K562 (cell line): ENCODE data around the gene SYNGR4. TPM values are rescaled to one million over a fixed set of nuclear protein-coding genes. Genes with fewer than 3 reads are reported as not detected.

Experiments
- CBFA2T3 ChIP-seq: fragments of 450-650 bp; IDR thresholded peaks from 2 replicates; pipeline ENCODE4 v1.6.1; 2017
- CCAR2 ChIP-seq: fragments of 200-400 bp; formaldehyde crosslinking; IDR thresholded peaks from 2 replicates; pipeline ENCODE4 v1.6.1; 2017; ENCODE audit warnings: mild to moderate bottlenecking, low read depth, low read length
- HDAC8 ChIP-seq: fragments of 450-650 bp; IDR thresholded peaks from 2 replicates; pipeline ENCODE4 v1.6.1; 2016; ENCODE audit warnings: mild to moderate bottlenecking, missing genetic modification characterization, moderate library complexity, missing compliant biosample characterization
- HNRNPLL ChIP-seq: fragments of 200-400 bp; formaldehyde crosslinking; IDR thresholded peaks from 2 replicates; pipeline ENCODE4 v1.6.1; 2017; ENCODE audit warnings: low read length, low read depth, mild to moderate bottlenecking; ENCODE audit not compliant: poor library complexity, severe bottlenecking
- KLF16 ChIP-seq: IDR thresholded peaks from 2 replicates; pipeline ENCODE4 v1.6.1; 2016; ENCODE audit warnings: antibody characterized with exemption
- MECOM ChIP-seq: fragments of 250-450 bp; sonication (Bioruptor Pico); IDR thresholded peaks from 2 replicates; pipeline ENCODE4 v1.8.0; 2022; ENCODE audit warnings: inconsistent platforms
- NR3C1 ChIP-seq: sonication (generic); formaldehyde crosslinking; IDR thresholded peaks from 2 replicates; pipeline ENCODE4 v1.8.1; 2022; ENCODE audit warnings: missing genetic modification reagents
- POU5F1 ChIP-seq: fragments of 150-350 bp; IDR thresholded peaks from 2 replicates; pipeline ENCODE4 v1.6.1; 2014; ENCODE audit warnings: borderline replicate concordance, low read length, low read depth, mild to moderate bottlenecking; ENCODE audit not compliant: partially characterized antibody
- SMARCA5 ChIP-seq: fragments of 450-650 bp; IDR thresholded peaks from 2 replicates; pipeline ENCODE4 v1.6.1; 2016
- TCF7 ChIP-seq: sonication (generic); IDR thresholded peaks from 2 replicates; pipeline ENCODE4 v1.6.1; 2016; ENCODE audit warnings: antibody characterized with exemption, borderline replicate concordance
- XRCC4 ChIP-seq: IDR thresholded peaks from one replicate; pipeline ENCODE4 v1.6.1; 2011; ENCODE audit not compliant: insufficient read depth, insufficient read length; ENCODE audit errors: extremely low read depth
- ZMIZ1 ChIP-seq, 2 experiments: fragments of 150-350 bp in 1 of 2; IDR thresholded peaks; 2 replicates each; pipeline ENCODE4 v1.6.1; 2012 to 2016; ENCODE audit warnings: low read depth in 2 of 2, low read length in 2 of 2, mild to moderate bottlenecking in 1 of 2, moderate library complexity in 1 of 2
- ZNF134 ChIP-seq: fragments of 250-450 bp; sonication (Bioruptor Pico); conservative IDR thresholded peaks from 2 replicates; pipeline ENCODE4 v1.4.0; 2020
- ZNF184 ChIP-seq: sonication (generic); formaldehyde crosslinking; IDR thresholded peaks from 2 replicates; pipeline ENCODE4 v1.5.0; 2020; ENCODE audit warnings: missing genetic modification reagents
- ZNF384 ChIP-seq: IDR thresholded peaks from 2 replicates; pipeline ENCODE4 v1.6.1; 2012; ENCODE audit warnings: low read depth, low read length, improper control_type of control experiment
- ZNF518B ChIP-seq: fragments of 250-450 bp; sonication (Bioruptor Pico); IDR thresholded peaks from 2 replicates; pipeline ENCODE4 v1.5.0; 2021; ENCODE audit warnings: mild to moderate bottlenecking, moderate library complexity
- ZNF589 ChIP-seq: fragments of 200-800 bp; sonication (Bioruptor generic); IDR thresholded peaks from 2 replicates; pipeline ENCODE4 v1.6.1; 2016; ENCODE audit warnings: low read depth, missing genetic modification characterization, missing compliant biosample characterization
- ZNF644 ChIP-seq: fragments of 200-800 bp; sonication (Bioruptor generic); IDR thresholded peaks from 2 replicates; pipeline ENCODE4 v1.6.1; 2016; ENCODE audit warnings: low read depth, missing genetic modification characterization, missing compliant biosample characterization
- polyA plus RNA-seq, 8 experiments: library from polyadenylated mRNA; depleted of rRNA in 4 of 8; stranded (reverse) in 5 of 8; unstranded in 3 of 8; fragments of >200 nt; fragmentation: Nextera tagmentation in 2 of 8; fragmentation: Illumina TruSeq in 1 of 8; extraction: Ambion mirVana in 2 of 8; extraction: Trizol in 1 of 8; gene quantifications; 2 replicates each; pipeline versions ENCODE4 v1.2.1 to v1.2.3, GENCODE V29; 2011 to 2014; ENCODE audit warnings: inconsistent platforms in 1 of 8, missing spikeins in 1 of 8
- total RNA-seq, 7 experiments: library from RNA; depleted of rRNA in 6 of 7; stranded (reverse); fragments of >200 nt in 6 of 7; fragmentation: Illumina TruSeq in 2 of 7; extraction: Trizol in 2 of 7; gene quantifications; 2 replicates each; pipeline versions ENCODE4 v1.2.1 to v1.2.3, GENCODE V29; 2011 to 2021; ENCODE audit warnings: low replicate concordance in 1 of 7
- TF ChIP-seq, protein P1 (sequence below): fragments of 450-650 bp; formaldehyde crosslinking; IDR thresholded peaks from 2 replicates; pipeline ENCODE4 v1.4.0; 2022; ENCODE audit warnings: mild to moderate bottlenecking, moderate library complexity
- TF ChIP-seq, protein P2 (sequence below): fragments of 250-450 bp; sonication (Bioruptor Pico); IDR thresholded peaks from 2 replicates; pipeline ENCODE4 v1.4.0; 2020

Gene SYNGR4
- total and polyA plus RNA-seq, 9 of the 15 experiments (the other 6 are each of a cell fraction or from before 2014, with no cell fraction given), result 0.07 to 0.14 TPM; not detected in 7

- TF ChIP-seq ZNF644 (tag), result peak; percentile 95
- peak; percentile 41; the same call in 1 of the 2 replicates for TF ChIP-seq ZNF134
- TF ChIP-seq ZNF518B (CRISPR knock-in tag), result no peak
- no peak for TF ChIP-seq HNRNPLL
- TF ChIP-seq, protein P1, sequence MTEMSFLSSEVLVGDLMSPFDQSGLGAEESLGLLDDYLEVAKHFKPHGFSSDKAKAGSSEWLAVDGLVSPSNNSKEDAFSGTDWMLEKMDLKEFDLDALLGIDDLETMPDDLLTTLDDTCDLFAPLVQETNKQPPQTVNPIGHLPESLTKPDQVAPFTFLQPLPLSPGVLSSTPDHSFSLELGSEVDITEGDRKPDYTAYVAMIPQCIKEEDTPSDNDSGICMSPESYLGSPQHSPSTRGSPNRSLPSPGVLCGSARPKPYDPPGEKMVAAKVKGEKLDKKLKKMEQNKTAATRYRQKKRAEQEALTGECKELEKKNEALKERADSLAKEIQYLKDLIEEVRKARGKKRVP, result peak; percentile 58; the same call in 1 of the 2 replicates
- TF ChIP-seq ZNF589, result peak; percentile 89; the same call in 1 of the 2 replicates
- TF ChIP-seq CBFA2T3, result no peak
- peak; percentile 59 for TF ChIP-seq POU5F1
- TF ChIP-seq CCAR2, result no peak
- TF ChIP-seq, protein P2, sequence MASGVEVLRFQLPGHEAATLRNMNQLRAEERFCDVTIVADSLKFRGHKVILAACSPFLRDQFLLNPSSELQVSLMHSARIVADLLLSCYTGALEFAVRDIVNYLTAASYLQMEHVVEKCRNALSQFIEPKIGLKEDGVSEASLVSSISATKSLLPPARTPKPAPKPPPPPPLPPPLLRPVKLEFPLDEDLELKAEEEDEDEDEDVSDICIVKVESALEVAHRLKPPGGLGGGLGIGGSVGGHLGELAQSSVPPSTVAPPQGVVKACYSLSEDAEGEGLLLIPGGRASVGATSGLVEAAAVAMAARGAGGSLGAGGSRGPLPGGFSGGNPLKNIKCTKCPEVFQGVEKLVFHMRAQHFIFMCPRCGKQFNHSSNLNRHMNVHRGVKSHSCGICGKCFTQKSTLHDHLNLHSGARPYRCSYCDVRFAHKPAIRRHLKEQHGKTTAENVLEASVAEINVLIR (CRISPR knock-in tag), result no peak
- TF ChIP-seq HDAC8 (tag), result no peak
- TF ChIP-seq SMARCA5, result 0 out of 2 replicates have a peak, but pooled peaks have one; percentile 28
- TF ChIP-seq ZNF384, result no peak
- TF ChIP-seq KLF16, result no peak
- no peak for TF ChIP-seq XRCC4
- no peak for TF ChIP-seq ZNF184
- TF ChIP-seq MECOM (CRISPR knock-in tag), result no peak
- no peak for TF ChIP-seq NR3C1 (CRISPR knock-in tag)
- no peak for TF ChIP-seq TCF7
- peak in 1 of 2 experiments; percentile 69; a peak in 1 of 4 replicates for TF ChIP-seq ZMIZ1 (IDR thresholded peaks at IDR 0.05; ENCODE audit: low read depth in 2 of 2, low read length in 2 of 2)
Observed at GRCh38 chr19:48362716-48363499, 1.3 kb upstream of the SYNGR4 start (continued).
